Kasumi-1 (cell line): ENCODE data around the gene LYRM4.

Experiments used
- DNase-seq, 2 experiments: peaks; one replicate each; lab custom pipeline; 2025; lab: John Stamatoyannopoulos, UW

Gene LYRM4

GRCh38 chr6:5205877-5206850, 54.6 kb downstream of the LYRM4 start:
- peak; percentile 72 to 85 for DNase-seq

DNA sequence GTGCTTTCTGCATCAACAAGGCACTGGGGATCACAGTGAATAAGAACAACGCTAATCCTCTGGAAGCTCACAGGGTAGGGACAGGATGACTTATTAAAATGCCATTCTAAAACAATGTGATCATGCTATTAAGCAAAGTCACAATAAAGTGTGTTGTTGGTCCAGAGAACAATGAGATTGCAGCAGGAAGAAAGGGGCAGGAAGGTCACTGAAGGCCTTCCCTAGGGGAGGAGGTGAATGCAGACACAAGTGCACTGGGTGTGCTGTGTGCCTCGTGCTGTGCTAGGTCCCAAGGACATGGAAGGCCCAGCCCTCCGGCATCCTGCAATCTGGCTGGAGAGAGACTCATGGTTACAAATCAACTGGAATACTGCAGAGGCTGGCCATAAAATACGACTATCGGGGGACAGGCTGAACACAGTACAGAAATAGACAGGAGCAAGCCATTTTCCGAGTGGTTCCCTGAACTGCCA, 55.7 kb downstream of the LYRM4 start:
- no peak for DNase-seq

DNA sequence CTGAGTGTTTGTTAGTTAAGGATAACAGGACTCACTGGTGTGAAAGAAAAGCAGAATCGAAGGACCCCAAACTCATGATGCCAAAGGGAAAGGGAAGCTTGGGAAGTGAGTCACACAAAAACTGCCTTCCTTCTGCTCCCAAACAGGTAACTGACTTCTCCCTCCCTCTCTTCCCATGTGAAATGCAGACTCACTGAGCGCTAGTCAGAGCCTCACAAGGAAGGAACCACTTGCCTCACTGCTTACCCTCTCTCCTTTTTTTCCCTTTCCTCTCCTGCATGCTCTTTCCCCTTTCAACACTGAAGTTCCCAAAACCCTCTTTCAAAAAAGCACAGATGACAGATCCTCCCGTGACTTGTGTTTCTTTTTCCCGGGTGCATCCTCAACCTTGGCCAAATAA, 56.4 kb downstream of the LYRM4 start:
- DNase-seq = no peak

DNA sequence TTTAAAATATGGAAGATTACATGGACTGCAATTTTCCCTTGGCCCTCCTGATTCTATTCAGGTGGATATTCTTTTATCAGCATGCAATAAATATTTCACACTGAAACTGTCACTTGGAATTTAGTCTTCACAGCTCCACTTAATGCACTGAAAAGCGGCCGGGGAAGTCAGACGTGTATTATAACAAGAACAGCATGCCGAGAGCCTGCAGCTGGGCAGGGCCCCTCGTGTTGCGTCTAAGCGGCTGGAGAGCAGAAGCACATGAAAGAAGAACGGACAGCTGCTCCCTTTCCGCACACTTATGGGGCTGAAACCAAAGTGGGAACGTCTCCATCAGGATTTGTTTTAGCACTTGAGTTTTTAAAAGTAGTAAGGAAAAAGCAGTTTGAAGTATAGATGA, 57.2 kb downstream of the LYRM4 start:
- DNase-seq = no peak

DNA sequence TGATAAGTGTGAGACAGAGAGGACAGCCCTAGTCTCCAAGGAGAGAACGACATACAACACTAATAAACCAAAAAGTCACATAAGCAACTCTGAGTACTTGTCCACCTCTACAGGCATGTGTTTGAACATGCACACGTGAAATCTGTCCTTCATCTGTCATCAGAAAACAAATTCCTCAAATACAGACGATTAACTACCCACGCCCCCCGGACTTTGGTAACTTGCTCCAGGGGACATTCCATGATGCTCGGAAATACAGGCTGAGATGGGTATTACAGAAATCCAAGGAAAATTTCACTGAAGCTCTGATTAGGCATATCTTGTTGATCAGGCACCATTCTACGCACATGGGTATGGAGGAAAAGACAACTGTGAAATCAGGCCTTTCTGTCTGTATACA, 57.8 kb downstream of the LYRM4 start:
- no peak for DNase-seq

- no peak for DNase-seq
Measured at GRCh38 chr6:5202206-5202605, 58.5 kb downstream of the LYRM4 start.

DNA sequence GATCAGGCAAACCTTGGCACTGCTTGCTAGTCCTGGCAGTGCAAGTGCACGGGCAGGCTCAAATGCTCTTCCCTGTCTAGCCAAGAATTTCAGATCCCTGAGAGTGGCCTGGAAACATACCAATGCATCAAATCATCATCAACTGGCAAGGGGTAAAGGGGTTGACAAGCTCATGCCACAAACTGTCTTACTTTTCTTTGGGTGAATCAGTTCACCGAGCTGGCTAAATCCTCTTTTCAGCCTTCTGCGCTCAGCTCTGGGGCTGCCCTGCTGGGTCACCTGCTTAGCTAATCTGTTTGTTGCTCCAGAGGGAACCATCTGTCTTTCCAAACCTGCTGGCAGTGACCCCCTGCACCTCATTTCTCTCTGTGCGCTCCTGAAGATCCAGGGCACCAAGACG, 59.5 kb downstream of the LYRM4 start:
- DNase-seq = no peak

DNA sequence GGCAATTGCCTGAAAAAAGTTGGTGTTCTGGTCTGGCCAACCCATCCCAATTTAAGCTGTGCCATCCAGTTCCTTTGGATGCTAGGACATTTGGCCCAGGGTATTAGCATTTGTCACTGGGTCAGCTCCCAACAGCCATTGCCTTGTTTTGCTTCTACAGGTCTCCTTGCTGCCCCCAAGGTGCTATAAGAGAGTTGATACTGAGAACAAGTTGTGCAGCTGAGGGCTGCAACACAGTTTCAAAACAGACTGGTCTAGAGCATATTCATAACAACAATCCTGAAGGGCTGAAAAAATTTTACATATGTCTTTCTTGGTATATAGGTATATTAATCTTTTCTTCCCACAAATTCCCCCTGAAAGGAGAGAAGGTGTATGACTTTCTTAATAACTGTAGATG, 61.0 kb downstream of the LYRM4 start:
- DNase-seq = no peak

GRCh38 chr6:5199283-5199682, 61.5 kb downstream of the LYRM4 start:
- no peak for DNase-seq

DNA sequence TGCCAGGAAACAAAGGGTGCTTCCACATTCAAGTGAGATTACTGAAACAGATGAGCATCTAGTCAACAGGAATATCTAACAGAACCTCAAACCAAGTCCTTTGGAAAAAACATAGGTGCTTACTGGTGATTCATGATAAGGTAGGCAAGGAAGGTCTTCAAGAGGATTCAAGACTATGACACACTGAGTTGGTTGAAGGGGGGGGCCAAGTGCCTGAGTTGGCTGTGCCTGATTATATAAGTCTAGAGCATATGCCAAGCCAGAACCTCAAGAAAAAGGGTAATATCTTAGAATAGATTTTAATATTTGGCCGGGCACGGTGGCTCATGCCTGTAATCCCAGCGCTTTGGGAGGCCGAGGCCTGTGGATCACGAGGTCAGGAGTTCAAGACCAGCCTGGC, 63.7 kb downstream of the LYRM4 start:
- no peak for DNase-seq

DNA sequence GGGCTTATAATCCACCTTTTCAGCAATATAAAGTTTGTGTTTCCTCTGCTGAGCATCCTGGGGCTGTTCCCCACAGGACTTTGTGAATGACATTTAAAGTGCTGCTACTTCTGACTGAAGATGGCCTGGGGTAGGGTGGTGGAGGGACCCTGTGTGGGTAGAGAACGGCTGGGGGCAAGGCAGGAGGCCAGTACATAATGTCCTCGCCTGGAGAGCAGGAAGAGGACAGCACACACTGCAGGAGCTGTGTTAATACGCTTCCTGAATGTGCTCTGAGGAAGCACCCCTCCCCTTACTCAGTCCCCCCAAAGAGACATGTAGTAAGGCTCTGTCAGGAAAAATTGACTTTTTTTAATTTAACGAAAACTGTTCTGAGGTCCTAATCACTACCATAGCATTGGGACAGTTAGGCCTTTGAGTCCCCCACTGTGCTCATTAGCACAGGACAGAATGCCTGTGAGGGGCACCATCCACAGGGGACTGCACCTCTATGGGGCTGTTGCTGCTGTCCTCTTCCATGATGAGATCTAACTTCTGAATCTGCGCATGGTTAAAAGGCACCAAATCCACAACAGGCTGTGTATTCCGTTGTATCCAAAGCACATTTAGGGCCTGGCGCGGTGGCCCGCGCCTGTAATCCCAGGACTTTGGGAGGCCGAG, 68.5 kb downstream of the LYRM4 start:
- no peak for DNase-seq

GRCh38 chr6:5191722-5192121, 69.0 kb downstream of the LYRM4 start:
- no peak for DNase-seq

GRCh38 chr6:5191222-5191621, 69.5 kb downstream of the LYRM4 start:
- no peak for DNase-seq

DNA sequence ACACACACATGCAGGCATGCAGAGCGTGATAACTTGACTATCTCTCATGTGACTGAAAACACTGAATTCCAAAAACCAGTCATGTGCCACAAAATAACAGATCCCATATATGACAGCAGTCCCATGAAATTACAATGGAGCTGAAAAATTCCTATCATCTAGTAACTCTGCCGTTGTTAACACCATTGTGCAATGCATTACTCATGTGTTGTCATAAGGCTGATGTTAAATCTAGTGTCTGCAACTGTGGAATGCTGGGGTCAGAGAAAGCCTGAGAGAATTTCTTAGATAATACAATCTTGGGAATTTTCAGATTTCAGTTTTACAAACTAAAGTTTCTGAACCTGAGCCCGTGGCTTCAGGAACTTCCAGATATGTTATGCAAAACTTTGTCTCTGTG, 70.2 kb downstream of the LYRM4 start:
- DNase-seq = no peak

- no peak for DNase-seq
Measured at GRCh38 chr6:5188646-5189045, 72.1 kb downstream of the LYRM4 start.

- no peak for DNase-seq
Measured at GRCh38 chr6:5184878-5185277, 75.9 kb downstream of the LYRM4 start.

GRCh38 chr6:5184218-5184617, 76.5 kb downstream of the LYRM4 start:
- peak; percentile 12 to 34 for DNase-seq

DNA sequence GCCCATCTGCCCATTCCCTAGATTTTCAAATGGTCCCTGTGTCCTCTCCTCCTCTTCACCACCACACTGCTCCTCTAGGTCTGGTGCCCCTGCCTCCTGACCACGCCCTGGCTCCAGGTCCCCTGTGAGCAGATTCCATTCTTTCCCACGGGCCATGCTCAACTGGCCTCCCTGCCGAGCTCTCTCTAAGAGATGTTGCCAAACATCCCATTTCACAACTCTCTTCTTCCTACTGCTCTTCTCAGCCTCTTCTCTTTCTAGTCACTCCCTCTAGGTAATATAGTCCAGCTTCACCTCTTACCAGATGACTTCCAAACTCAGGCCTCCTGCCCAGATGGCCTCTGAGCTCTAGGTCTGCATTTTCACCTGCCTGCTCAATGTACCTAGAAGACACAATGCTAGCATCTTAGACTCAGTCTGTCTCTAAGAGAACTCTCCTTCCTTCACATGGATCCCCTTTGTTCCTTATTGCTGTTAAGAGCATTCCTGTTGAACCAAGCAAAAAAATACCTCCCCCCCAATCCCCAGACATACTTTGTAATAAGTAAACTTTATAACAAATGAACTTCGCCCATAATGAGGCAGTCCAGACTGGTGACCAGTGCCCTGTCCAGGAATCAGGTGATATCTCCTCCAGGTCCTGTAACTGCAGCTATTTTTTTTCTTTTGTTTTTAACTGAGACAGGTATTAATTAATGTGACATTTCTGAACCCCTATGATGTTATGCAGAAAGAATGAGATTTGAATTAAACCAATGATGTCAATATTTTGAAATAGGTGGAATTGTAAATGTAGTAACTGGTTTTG, 79.0 kb downstream of the LYRM4 start:
- peak; percentile 11 to 15 for DNase-seq

- DNase-seq = no peak
Measured at GRCh38 chr6:5180636-5181035, 80.1 kb downstream of the LYRM4 start.

DNA sequence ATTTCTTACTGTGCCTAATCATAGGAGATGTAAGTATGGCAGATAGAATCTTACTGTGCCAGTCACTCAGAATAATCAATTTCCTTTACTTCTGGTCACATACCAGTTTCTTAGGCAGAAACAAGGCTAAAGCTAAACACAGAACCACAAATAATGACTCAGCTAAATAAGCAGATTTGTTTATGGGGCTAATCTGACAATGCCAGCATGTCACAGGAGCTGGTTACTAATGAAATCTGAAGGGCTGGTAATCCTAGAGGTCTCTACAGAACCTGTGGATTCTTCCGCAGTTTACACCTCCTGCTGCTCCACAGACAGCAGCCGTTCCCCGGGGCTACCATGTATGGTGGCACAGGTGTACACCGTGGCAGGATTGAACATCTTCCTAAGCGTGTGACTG, 80.8 kb downstream of the LYRM4 start:
- DNase-seq = no peak

DNA sequence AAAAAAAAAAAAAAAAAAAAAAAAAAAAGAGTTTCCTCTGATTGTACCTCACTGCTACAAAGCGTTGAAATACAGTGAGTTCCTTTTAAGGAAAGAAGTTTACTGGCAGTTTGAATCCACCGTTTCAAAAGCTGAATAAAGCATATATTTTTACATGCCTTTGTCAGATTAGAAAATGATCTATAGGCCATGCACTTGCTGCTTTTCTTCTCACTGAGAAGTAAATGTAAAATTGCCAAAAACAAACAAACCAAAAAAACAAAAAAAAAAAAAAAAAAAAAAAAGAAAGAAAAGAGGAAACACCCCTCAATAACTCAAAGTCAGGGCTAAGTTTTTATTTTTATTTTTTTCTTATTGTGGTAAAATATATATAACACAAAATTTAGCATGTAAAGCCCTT, 81.9 kb downstream of the LYRM4 start:
- no peak for DNase-seq

GRCh38 chr6:5175635-5176034, 85.1 kb downstream of the LYRM4 start:
- DNase-seq = peak; percentile 60 to 66
